GM19467 (cell line): ENCODE results near the gene NETO2.

Experiments used
- ATAC-seq: cut with Tn5 transposase; IDR thresholded peaks from one replicate; pipeline ENCODE4 v1.9.1; 2021; ENCODE audit warnings: mild to moderate bottlenecking, moderate library complexity; ENCODE audit not compliant: unreplicated experiment

NETO2 gene

DNA sequence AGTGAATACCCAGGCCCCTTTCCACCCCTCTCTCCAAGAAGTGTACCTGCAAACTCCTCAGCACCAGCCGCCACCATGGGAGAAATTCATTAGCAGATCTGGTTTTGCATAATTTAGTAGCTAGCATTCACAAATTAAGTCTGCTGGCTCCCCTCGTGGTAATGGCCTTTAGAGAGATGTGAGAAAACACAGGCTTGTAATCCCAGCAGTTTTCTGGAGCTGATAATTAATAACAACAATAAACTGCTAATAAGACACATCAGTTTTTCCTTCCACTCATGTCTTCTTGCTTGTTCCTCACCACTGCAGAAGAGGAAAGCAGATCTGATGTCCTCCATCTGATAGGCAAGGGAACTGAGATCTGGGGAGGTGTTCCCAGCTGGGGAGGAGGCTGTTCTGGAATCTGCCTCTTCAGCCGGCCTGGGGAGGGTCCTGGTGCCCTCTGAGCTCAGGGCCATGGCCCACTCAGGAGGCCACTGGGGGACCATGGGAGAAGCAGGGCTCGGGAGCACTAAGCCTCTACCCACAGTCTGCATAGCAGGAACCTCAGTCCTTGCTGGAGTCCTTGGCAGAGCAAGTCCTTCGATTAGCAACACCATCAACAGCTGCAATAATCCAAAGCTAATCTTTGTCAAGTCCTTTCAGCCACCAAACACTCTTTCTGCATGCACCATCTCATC, 96.1 kb downstream of the NETO2 start:
- ATAC-seq = no peak

DNA sequence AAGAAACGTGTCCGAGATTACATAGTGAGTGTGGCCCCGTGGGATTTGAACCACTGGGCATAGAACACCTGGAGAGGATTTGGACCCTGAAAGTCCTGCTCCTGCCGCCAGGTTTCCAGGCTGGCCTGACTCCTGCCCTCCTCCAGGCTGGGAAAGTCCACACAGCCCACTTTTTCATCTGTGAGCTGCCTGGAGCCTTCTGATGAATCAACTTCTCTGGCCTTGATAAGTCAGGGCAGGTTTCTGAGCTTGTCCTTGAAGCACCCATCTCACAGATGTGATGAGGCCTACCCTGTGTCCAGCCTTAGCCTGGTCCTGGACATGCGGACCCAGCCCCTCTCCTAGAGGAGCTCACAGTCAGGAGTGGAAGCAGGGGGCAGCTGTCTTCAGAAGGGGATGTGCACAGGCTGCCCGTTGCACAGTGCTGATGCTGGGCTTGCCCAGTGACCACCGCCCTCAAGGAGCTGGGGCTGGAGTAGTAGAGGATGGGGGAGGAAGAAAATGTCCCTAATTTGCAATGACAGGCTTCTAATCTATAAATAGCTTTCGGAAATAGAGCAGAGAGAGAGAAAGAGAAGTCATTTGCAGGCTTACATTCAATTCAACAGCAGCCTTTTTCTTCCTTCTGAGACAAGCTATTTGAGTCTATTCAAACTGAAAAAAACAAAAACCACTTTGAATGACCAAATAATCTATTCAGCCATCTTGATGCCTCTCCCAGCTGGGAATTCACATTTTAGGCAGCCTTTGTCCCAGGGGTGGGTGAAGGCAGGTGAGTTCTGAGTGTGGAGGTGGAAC, 96.8 kb downstream of the NETO2 start:
- ATAC-seq = no peak

DNA sequence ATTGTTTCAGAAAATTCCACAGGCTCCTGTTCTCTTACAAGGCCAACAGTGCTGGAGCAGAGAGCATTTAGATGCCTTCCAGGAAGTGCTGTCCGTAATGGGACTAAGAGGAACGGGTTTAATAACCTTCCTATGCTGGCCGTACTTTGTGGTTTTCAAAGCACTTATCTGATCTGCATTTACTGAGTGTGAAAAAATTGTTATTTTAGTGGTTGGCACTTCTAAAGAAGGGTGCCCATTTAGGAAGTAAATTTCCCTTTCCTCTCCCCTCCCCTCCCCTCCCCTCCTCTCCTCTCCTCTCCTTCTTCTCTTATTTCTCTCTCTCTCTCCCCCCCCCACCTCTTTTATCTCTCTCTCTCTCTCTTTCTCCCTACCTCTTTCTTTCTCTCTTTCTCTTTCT, 98.3 kb downstream of the NETO2 start:
- ATAC-seq = no peak

DNA sequence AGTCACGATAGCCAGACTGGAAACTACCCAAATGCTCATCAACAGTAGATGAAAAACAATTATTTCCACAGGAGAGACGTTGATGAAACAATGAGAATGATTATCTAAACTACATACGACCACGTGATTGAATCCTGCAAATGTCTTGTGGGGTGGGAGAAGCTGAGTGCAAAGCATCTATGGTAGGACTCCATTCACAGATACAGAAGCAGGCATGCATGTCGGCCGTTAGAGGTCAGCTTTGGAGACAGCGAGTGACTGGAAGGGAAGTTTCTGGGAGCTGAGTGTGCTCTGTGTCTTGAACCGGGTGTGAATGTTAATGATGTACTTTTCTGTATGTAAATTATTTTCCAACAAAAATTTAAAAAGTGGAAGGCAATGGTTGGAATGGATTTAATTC, 98.7 kb downstream of the NETO2 start:
- no peak for ATAC-seq

DNA sequence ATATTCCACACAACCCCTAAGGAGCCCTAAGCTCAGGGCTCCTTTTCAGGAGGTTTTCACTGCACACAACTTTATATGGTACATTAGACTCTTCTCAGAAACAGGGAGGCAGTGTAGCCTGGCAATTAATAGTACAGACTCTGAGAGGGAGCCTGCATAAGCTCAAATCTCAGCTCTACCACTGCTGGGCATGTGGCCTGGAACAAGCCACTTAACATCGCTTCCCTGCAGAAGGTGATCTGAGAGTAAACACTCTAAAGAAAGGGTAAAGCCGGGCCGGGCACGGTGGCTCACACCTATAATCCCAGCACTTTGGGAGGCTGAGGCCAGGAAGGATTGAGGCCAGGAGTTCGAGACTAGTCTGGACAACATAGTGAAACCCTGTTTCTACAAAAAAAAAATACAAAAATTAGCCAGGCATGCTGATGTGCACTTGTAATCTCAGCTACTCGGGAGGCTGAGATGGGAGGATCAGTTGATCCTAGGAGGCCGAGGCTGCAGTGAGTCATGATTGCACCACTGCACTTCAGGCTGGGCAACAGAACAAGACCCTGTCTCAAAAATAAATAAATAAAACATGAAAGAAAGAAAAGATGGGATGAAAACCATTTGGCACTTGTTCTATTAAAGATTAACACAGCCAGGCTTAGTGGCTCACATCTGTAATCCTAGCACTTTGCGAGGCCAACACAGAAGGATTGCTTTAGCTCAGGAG, 99.6 kb downstream of the NETO2 start:
- ATAC-seq = no peak

DNA sequence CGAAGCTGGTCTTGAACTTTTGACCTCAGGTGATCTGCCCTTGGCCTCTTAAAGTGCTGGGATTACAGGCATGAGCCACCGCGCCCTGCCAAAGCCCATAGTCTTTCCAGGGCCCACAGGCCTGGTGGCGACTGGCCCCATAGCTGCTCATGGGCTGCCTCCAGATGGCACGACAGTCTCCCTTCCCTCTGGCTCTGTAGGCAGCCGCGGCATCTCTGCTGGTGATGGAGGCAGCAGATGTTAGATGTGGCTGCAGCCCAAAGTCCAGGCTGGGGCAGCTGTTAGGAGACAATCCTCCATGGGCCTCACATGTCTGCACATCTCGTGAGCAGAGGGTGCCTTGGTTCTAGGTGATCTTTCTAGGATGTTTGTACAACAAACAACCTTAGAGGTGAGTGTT, 100.5 kb downstream of the NETO2 start:
- no peak for ATAC-seq

DNA sequence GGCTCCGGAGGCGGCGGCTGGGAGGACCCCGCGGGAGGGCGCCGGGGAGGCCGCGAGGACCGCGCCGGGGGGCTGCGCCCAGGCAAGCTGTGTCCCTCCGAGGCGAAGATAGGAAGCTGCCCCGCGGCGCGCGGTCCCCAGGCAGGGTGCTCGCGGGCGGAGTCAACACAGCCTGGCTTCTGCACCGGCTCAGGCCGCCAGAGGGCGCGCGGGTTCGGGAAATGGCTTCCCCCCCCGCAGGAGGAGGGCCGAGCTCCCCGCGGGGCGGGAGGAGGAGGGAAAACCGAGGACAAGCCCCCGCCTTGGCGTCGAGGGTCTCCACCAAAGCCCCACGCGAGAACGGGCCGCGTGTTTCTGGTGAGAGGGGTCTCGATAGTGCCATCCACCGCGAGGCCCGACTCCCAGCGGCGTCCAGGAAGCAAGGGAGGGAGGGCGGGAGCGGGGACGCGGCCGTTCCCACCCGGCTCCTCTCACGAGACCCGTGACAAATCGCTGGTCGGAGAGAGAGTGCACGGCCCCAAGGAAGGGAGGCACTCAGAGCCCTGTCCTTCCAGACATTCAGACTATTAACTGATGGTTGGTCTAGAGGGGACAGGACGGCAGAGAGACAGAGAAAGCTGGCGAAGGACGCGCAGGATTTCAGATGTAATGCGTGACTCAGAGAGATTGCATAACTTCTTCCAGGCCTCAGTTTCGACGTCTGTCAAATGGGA, 105.8 kb downstream of the NETO2 start:
- peak; percentile 91 for ATAC-seq

DNA sequence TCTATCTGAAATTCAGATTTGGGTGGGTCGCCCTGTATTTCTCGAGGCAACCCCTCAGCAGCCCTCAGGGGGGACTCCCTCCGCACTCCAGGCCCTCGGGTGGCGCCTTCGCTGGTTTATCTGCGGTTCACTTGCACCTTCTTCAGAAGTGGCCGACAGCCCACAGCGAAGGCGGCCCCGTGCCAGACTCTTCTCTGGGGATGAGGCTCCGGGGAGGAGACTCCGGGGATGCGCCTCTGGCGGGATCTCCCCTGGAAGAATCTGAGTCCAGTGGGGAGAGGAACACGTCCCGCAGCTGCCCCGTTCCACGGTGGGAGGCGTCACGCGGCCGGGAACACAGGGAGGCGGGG, 106.4 kb downstream of the NETO2 start:
- ATAC-seq = peak; percentile 26

DNA sequence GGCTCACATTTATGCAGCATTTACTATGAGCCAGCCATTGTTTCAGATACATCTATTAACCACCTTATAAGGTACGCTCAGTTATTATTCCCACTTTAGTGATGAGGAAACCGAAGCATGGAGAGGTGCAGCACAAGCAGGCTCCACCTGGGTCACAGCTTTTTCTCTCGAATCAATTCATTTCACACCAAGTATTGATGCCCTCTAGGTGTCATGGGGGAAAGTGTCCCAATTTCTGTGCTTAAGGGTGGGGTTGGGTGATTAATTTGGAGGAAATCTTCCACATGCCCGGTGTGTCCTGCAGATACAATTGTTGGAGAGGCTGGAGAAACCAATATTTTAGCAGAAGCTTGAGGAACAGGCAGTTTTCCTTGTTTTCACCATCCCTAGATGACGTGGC, 107.5 kb downstream of the NETO2 start:
- no peak for ATAC-seq

DNA sequence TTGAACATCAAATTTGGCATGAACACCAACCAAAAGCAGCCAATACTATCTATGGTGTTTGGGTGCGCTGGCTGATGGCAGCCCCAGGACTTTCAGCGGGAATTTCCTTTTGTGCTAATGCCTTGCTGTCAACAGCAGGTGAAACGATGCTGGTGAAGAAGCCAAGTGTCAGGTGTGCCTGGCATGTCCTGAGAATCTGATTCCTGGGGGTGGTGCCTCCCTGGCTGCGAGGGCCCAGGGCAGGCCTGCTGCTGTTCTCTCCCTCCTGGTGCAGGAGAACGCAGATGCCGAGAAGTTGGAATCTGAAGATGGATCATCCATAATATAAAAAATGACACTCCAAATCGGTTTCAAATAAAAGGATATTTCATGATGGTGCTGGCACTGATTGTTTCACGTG, 108.3 kb downstream of the NETO2 start:
- ATAC-seq = no peak

DNA sequence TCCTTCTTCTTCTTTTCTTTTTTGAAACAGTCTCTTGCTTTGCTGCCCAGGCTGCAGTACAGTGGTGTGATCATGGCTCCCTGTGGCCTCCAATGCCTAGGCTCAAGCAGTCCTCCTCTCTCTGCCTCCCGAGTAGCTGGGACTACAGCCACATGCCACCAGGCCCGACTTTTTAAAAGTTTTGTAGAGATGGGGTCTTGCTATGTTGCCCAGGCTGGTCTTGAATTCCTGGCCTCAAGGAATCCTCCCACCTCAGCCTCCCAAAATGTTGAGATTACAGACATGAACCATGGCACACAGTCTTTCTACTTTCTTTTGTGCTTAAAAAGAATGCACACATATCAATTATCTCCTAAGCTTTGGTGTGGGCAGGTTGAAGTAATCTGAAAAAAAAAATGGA, 109.3 kb downstream of the NETO2 start:
- no peak for ATAC-seq

DNA sequence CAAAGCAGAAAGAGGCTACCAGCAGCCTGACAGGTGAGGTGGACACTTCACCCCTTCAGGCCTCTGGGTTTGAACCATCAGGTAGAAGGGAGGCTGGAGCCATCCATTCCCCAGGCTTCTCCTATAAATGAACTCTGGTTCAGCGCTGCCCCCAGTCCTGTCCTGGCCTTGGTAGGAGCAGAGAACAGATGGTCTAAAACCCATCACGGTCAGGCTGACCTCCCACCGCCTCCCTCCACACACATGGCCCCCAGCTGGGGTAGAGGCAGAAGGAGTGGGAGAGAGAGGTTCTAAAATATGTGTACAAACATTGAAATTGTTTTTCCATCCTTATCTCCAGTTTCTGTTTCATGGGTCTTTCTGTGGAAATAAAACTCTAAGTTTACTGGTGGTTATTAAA, 110.6 kb downstream of the NETO2 start:
- no peak for ATAC-seq

DNA sequence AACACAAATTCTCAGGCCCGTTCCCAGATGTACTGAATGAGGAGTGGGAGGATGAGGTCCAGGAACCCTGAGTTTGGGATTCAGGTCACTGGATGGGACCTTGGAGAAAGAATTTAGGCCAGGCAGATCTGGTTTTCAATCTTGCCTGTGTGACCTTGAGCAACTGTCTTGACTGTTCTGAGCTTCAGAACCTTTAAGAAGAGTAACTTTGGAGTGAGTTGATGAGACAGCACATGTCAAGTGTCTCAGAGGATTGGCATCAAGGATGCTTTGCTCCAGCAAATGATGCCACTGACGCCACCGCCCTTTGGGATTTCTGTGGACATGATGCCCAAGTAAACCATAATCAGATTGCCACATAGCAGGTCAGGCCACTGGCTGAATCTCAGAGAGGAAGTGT, 114.0 kb downstream of the NETO2 start:
- ATAC-seq = no peak

DNA sequence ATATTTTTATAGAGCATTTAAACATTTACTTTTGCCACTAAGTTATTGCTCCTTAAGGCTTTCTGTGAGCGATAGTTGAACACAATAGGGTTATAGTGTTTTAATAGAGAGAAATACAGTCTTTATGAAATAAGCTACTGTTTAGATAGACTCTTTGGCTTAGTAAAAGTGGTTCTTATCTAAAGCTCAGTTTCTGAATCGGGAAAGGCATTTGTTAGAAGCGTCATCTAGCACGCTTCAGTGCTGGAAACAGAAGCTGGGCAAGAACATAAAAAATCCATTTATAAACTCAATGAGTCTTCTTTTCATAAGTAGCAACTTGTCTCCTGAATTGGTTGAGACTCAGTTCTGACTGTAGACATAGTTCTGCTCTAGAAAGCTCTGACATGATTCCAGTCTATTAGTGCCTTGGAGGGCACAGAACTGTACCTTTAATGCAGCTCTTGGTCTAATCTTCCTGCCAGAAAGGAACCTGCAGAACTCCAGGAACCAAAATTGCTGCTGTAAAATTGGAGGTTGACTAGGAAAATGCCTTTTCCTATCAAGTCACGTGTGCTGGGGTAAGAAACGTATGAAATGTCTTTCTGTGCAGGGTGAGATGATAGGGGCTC, 114.9 kb downstream of the NETO2 start:
- ATAC-seq = no peak
